ENCODE measurements around the gene TRAF3.

Gene TRAF3

GRCh38 chr14:102802834-102803523, 25.7 kb downstream of the TRAF3 start:
- Histone ChIP-seq H3K27me3 (ENCODE audit: insufficient read depth, low read depth) (no peaks in the 10 kb centered on the region), H3K27ac (no peak overlapping the region), H3K4me2 (no peak overlapping the region), H3K4me1 (ENCODE audit: low read depth, poor library complexity, severe bottlenecking) (peaks cover 65% of the 10 kb centered on the region), H3K36me3 (ENCODE audit: insufficient read depth) (no peaks in the 10 kb centered on the region), H3K4me3 (IDR thresholded peaks at IDR 0.05; ENCODE audit: insufficient read depth, low read depth, low read length) (no peak overlapping the region), H3K79me2 (ENCODE audit: insufficient read depth, low read depth) (peaks cover 91% of the 10 kb centered on the region), H4K20me1 (ENCODE audit: insufficient read depth) (peaks cover 4% of the 10 kb centered on the region; the same call in 1 of the 2 replicates), H3K9ac (no peak overlapping the region), H2AFZ (ENCODE audit: low read depth) (no peak overlapping the region)
- no peak for TF ChIP-seq CTCF (conservative IDR thresholded peaks at IDR 0.05; ENCODE audit: low read depth, low read length)

GRCh38 chr14:102804858-102805257, 27.6 kb downstream of the TRAF3 start:
- Histone ChIP-seq H3K4me1 (ENCODE audit: low read depth, poor library complexity, severe bottlenecking) (peaks cover 68% of the 10 kb centered on the region), H2AFZ (ENCODE audit: low read depth) (no peak overlapping the region), H3K9ac (peak overlapping the region; percentile 36; the same call in 1 of the 2 replicates), H4K20me1 (ENCODE audit: insufficient read depth) (peaks cover 4% of the 10 kb centered on the region; the same call in 1 of the 2 replicates), H3K36me3 (ENCODE audit: insufficient read depth) (no peaks in the 10 kb centered on the region), H3K79me2 (ENCODE audit: insufficient read depth, low read depth) (peaks cover 91% of the 10 kb centered on the region), H3K4me3 (IDR thresholded peaks at IDR 0.05; ENCODE audit: insufficient read depth, low read depth, low read length) (no peak overlapping the region), H3K4me2 (peak overlapping the region; percentile 86), H3K27me3 (ENCODE audit: insufficient read depth, low read depth) (no peaks in the 10 kb centered on the region), H3K27ac (peak overlapping the region; percentile 78)
- no peak for TF ChIP-seq CTCF (conservative IDR thresholded peaks at IDR 0.05; ENCODE audit: low read depth, low read length)

- Histone ChIP-seq H3K4me3 (IDR thresholded peaks at IDR 0.05; ENCODE audit: insufficient read depth, low read depth, low read length) (no peak overlapping the region), H3K4me2 (peak overlapping the region; percentile 86), H3K9ac (peak overlapping the region; percentile 36; the same call in 1 of the 2 replicates), H3K27ac (peak overlapping the region; percentile 78), H3K36me3 (ENCODE audit: insufficient read depth) (no peaks in the 10 kb centered on the region), H2AFZ (ENCODE audit: low read depth) (no peak overlapping the region), H3K4me1 (ENCODE audit: low read depth, poor library complexity, severe bottlenecking) (peaks cover 74% of the 10 kb centered on the region), H3K27me3 (ENCODE audit: insufficient read depth, low read depth) (no peaks in the 10 kb centered on the region), H4K20me1 (ENCODE audit: insufficient read depth) (peaks cover 4% of the 10 kb centered on the region; the same call in 1 of the 2 replicates), H3K79me2 (ENCODE audit: insufficient read depth, low read depth) (peaks cover 91% of the 10 kb centered on the region)
- TF ChIP-seq CTCF (conservative IDR thresholded peaks at IDR 0.05; ENCODE audit: low read depth, low read length), result no peak
These were observed 28.2 kb downstream of the TRAF3 start for GRCh38 chr14:102805371-102805891.

GRCh38 chr14:102805941-102806340, 28.7 kb downstream of the TRAF3 start:
- Histone ChIP-seq H3K4me2 (peak overlapping the region; percentile 86), H3K27ac (peak overlapping the region; percentile 78), H3K4me3 (IDR thresholded peaks at IDR 0.05; ENCODE audit: insufficient read depth, low read depth, low read length) (no peak overlapping the region), H3K4me1 (ENCODE audit: low read depth, poor library complexity, severe bottlenecking) (peaks cover 79% of the 10 kb centered on the region), H4K20me1 (ENCODE audit: insufficient read depth) (peaks cover 4% of the 10 kb centered on the region; the same call in 1 of the 2 replicates), H3K79me2 (ENCODE audit: insufficient read depth, low read depth) (peaks cover 91% of the 10 kb centered on the region), H2AFZ (ENCODE audit: low read depth) (no peak overlapping the region), H3K27me3 (ENCODE audit: insufficient read depth, low read depth) (no peaks in the 10 kb centered on the region), H3K9ac (peak overlapping the region; percentile 36; the same call in 1 of the 2 replicates), H3K36me3 (ENCODE audit: insufficient read depth) (no peaks in the 10 kb centered on the region)
- no peak; the same call in 1 of the 2 replicates for TF ChIP-seq CTCF (conservative IDR thresholded peaks at IDR 0.05; ENCODE audit: low read depth, low read length)
